Left renal pelvis (tissue), 4 donors: Measurements from ENCODE around the gene PAFAH1B1. TPM values are rescaled to one million over a fixed set of nuclear protein-coding genes. Genes with fewer than 3 reads are reported as not detected.
"Not testable (repeated sequence)": the region's sequence is repeated elsewhere in the genome, so short reads cannot be mapped to it uniquely, and the experiment has no call there.

Source experiments
- DNase-seq, 4 donors: peaks; one replicate each; pipeline ENCODE4 v3.0.0-alpha.2; 2013; ENCODE audit warnings: low read depth in 4 of 4, low spot score in 3 of 4
- polyA plus RNA-seq, 4 donors: library from polyadenylated mRNA; unstranded; fragments of 120-200 nt; gene quantifications; one replicate each; pipeline ENCODE4 v1.2.1, GENCODE V29; 2013; ENCODE audit not compliant: insufficient read length in 4 of 4

Gene PAFAH1B1
- polyA plus RNA-seq, 4 donors: 132 to 143 (median 141) TPM

DNA sequence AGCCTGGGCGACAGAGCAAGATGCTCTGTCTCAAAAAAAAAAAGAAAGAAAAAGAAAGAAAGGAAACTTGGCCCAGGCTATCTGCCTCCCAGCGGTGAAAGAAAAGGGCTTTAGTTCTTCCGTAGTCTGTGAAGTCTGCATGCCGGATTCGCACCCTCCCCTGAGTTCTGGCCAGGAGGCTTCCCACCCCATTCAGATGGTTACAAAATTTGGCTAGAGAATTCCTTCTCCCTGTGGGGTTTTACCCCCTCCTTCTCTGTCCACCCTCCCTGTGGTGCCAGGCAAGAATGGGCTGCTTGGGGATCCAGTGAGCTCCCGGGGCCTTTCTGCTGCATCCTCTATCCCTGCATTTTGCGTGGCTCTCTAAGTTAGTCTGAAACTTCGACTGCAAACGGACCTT is 37.8 kb downstream of the PAFAH1B1 start:
- no peak for DNase-seq

DNA sequence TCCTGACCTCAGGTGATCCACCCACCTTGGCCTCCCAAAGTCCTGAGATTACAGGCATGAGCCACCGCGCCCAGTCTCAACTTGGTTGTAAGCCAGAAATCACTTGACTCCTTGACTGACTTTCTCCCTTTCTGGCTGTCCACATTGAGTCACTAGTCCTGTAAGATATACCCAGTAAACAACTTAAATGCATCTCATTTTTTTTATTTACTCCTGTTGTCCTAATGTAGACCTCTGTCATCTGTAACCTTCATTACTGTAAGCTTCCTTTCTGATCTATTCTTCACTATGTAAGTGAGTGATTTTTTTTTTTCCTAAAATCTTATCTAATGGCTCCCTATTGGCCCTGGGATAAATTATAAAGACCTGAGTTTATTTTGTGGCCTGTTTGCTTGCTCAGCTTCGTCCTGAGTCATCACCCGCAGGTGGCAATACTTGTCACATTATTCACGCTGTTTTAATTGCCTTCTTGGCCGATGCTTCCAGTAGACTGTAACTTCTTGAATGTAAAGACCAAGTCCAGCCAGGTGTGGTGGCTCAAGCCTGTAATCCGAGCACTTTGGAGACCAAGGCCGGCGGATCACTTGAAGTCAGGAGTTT is 41.0 kb downstream of the PAFAH1B1 start:
- DNase-seq: peak in 1 of 4 donors; percentile 6

DNA sequence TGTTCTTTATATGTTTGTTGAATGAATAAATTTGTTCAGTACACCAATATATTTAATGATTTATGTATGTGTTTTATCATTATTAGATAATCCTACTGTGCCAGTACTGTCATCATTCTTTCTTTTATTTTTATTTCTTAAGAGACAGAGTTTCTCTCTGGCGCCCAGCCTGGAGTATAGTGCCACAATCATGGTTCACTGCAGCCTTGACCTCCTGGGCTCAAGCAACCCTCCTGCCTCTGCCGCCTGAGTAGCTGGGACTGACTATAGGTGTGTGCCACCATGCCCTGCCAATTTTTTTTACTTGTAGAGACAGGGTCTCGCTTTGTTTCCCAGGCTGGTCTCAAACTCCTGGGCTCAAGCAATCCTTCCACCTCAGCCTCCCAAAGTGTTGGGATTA is 41.8 kb downstream of the PAFAH1B1 start:
- no peak for DNase-seq

DNA sequence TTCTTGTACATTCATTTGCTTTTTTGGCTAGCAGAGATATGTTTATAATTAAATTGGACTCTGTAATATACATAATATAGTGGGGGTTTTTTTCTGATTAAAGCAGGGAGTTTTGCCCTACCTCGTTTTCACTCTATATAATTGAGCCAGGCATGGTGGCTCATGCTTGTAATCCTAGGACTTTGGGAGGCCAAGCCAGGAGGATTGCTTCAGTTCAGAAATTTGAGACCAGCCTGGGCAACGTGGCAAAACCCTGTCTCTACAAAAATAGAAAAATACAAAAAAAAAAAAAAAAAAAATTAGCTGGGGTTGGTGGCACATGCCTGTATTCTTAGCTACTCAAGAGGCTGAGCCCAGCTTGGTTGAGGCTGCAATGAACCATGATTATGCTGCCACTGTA is 42.2 kb downstream of the PAFAH1B1 start:
- DNase-seq: no peak

DNA sequence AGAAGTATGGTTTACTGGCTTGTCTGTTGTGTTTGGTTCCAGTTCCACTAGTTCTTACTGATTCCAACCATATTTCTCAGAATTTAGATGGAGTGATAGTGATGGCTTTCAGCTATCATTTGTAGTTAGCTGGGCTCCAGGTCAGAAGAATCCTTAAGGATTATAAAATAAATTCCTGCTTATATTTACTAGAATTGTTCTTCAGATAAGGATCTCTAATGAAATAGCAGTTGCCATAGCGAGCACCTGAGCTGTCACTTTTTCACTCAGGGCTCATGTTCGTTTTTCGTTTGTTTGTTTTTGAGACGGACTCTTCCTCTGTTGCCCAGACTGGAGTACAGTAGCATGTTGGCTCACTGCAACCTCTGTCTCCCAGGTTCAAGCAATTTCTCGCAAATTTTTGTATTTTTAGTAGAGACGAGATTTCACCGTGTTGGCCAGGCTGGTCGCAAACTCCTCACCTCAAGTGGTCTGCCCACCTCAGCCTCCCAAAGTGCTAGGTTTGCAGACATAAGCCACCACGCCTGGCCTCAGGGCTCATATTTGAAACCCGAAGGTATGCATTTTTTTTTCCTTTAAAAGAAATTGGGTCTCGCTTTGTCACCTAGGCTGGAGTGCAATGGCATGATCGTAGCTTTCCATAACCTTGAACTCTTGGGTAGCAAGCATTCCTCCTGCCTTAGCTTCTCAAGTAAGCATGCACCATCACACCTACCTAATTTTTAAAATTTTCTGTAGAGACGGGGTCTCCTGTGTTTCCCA is 42.9 kb downstream of the PAFAH1B1 start:
- DNase-seq: no peak

DNA sequence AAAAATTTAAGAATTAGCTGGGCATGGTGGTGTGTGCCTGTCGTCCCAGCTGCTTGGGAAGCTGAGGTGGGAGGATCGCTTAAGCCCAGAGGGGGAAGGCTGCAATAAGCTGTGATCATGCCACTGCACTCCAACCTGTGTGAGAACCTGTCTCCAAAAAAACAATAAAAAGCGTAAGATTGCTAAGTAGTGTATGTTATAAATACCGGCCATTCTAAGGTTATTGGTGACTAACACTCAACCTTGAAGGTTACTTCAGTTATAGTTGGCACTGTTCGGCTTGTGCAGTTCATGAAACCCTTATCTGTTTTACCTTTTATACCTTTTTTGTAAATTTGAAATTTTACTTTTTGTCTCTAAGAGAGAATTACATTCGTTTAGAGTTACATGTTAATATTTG is 44.0 kb downstream of the PAFAH1B1 start:
- DNase-seq: no peak

DNA sequence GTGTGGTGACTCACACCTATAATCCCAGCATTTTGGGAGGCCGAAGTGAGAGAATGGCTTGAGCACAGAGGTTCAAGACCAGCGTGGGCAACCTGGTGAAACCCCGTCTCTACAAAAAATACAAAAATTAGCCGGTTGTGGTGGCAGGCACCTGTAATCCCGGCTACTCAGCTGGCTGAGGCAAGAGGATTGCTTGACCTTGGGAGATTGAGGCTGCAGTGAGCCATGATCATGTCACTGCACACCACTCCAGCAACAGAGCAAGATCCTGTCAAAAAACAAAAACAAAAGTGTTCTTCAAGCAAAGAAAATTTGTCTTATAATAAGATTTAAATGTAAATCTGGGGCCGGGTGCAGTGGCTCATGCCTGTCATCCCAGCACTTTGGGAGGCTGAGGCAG is 51.5 kb downstream of the PAFAH1B1 start:
- no peak for DNase-seq

DNA sequence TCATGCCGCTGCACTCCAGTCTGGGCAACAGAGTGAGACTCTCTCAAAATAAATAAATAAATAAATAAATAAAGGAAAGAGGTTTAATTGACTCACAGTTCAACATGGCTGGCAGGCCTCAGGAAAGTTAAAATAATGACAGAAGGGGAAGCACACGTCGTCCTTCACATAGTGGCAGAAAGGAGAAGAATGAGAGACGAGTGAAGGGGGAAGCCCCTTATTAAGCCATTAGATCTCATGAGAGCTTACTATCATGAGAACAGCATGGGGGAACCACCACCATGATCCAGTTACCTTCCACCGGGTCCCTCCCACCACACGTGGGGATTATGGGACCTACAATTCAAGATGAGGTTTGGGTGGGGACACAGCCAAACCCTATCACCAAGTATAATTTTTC is 54.5 kb downstream of the PAFAH1B1 start:
- no peak for DNase-seq

DNA sequence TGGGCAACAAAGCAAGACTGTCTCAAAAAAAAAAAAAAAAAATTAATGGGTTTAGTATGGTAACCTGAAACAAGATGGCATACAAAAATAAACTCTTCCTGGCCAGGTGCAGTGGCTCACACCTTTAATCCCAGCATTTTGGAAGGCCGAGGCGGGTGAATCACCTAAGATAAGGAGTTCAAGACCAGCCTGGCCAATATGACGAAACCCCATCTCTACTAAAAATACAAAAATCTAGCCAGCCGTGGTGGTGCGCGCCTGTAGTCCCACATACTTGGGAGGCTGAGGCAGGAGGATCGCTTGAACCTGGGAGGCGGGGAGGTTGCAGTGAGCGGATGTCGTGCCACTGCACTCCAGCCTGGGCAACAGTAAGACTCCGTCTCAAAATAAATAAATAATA is 55.7 kb downstream of the PAFAH1B1 start:
- DNase-seq: no peak

DNA sequence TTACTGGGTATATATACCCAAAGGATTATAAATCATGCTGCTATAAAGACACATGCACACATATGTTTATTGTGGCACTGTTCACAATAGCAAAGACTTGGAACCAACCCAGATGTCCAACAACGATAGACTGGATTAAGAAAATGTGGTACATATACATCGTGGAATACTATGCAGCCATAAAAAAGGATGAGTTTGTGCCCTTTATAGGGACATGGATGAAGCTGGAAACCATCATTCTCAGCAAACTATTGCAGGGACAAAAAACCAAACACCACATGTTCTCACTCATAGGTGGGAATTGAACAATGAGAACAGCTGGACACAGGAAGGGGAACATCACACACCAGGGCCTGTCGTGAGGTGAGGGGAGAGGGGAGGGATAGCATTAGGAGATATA is 59.5 kb downstream of the PAFAH1B1 start:
- DNase-seq: not testable (repeated sequence)

DNA sequence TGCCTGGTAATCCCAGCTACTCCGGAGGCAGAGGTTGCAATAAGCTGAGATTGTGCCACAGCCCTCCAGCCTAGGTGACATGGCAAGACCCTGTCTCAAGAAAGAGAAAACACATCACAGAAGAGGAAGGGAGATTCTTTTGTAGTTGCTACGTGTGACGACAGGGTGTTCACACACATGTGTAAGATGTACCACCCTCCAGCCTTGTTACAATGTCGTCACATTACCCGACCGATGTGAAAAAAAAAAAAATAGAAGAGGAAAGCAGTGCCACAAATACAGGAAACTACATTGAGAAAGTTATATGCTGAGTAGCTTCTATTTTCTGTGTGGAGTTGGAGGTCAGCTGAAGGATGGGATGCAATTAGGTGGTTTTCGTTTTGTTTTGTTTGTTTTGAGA is 62.1 kb downstream of the PAFAH1B1 start:
- DNase-seq: no peak

DNA sequence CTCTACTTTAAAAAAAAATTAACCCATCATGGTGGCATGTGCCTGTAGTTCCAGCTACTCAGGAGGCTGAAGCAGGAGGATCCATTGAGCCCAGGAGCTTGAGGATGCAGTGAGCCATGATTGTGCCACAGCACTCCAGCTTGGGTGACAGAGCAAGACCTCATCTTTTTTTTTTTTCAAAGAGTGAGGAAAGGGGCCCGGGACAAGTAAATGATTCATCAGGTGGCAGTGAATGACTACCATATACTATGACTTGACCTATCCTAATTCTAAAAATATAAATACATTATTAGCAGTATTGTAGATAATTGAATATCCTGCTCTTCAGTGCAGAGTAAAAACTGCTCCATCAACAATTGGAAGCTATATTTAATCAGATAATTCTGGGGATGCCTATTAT is 62.8 kb downstream of the PAFAH1B1 start:
- no peak for DNase-seq

DNA sequence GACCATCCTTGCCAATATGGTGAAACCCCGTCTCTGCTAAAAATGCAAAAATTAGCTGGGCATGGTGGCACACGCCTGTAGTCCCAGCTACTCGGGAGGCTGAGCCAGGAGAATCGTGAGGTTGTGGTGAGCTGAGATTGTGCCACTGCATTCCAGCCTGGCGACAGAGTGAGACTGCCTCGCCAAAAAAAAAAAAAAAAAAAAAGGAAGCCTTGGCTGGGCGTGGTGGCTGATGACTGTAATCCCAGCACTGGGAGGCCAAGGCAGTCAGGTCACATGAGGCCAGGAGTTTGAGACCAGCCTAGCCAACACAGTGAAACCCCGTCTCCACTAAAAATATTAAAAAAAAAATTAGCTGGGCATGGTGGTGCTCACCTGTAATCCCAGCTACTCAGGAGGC is 65.9 kb downstream of the PAFAH1B1 start:
- DNase-seq: not testable (repeated sequence)

DNA sequence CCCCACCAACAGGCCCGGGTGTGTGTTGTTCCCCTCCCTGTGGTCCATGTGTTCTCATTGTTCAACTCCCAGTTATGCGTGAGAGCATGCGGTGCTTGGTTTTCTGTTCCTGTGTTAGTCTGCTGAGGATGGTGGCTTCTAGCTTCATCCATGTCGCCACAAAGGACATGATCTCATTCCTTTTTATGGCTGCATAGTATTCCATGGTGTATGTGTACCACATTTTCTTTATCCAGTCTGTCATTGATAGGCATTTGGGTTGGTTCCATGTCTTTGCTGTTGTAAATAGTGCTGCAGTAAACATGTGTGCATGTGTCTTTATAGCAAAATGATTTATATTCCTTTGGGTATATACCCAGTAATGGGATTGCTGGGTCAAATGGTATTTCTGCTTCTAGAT is 67.0 kb downstream of the PAFAH1B1 start:
- not testable (repeated sequence) for DNase-seq

DNA sequence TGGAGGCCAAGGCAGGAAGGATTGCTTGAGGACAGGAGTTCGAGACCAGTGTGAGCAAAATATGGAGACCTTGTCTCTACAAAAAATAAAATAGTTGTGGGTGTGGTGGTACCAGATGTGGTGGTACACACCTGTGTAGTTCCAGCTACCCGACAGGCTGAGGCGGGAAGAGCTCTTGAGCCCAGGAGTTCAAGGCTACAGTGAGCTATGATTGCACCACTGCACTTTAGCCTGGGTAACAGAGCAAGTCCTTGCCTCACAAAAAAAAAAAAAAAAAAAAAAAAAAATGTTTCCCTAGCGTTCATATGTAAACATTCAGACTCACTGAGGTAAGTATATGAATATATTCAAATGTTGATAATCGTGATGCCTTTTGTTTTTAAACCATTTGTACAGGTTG is 78.6 kb downstream of the PAFAH1B1 start:
- no peak for DNase-seq

DNA sequence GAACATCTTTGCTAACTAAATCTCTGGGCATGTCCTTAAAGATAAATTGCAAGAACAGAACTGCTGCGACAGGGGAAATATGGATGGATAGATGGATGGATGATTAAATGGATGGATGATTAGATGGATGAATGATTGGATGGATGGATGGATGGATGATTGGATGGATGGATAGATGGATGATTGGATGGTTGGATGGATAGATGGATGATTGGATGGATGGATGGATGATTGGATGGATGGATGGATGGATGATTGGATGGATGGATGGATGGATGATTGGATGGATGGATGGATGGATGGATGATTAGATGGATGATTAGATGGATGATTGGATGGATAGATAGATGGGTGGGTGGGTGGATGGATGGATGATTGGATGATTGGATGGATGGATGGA is 85.8 kb downstream of the PAFAH1B1 start:
- DNase-seq: not testable (repeated sequence)

DNA sequence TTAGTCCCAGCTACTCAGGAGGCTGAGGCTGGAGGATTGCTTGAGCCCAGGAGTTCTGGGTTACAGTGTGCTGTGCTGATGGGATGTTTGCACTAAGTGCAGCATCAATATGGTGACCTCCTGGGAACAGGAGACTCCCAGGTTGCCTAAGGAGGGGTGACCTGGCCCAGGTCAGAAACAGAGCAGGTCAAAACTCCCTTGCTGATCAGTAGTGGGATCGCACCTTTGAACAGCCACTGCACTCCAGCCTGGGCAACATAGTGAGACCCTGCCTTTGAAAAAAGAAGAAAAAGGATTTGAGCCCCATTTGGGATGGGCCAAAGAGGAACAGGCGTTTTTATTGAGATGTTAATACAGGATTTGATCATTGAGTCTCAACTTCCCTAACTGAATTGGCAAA is 87.5 kb downstream of the PAFAH1B1 start:
- DNase-seq: no peak

DNA sequence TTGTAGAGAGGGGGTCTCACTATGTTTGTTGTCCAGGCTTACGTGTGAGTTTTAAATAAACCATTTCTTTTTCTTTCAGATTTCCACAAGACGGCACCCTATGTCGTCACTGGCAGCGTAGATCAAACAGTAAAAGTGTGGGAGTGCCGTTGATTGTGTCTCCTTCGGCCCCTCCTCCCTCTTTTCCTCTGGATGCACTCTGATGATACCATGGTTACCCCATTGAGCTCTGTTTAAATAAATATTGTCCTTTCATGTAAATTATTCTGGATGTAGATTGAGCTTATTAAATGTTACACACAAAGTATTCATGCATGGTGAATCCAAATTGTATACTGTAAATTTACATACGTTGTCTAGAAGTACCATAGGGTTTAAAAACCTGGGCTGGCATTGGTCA is 88.2 kb downstream of the PAFAH1B1 start:
- no peak for DNase-seq

DNA sequence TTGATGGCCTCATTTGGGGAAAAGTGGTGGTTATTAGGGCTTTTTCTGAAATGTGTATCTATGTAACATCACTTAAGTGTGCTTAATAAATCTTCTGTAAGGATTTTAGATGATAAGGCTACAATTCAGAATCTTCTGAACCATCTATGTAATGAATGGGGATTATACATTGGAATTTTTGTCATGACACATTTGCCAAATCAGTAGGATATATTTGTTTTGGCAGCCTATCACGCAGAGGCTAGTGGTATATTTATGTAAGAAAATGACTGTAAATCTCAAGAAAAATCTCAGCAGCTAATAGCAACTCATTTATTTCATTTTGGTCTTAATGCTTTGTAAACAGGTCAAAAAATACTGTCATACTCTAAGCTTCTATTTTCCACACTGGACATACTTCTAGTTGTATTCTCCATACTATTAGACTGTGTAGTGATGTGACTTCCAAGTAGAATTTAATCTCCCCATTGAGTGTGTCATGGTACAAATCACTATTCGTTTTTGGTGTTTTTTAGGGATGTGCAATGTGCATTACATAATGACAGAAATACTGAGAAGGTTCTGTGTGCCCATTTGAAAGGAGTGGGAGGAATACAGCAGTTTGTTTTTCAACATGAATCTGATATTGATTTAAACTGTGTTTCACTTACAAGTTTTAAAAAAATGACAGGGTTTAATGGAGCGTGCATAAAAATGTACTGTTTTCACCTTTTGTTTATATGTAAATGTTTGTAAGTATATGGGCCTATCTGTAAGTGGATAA is 88.9 kb downstream of the PAFAH1B1 start:
- no peak for DNase-seq

DNA sequence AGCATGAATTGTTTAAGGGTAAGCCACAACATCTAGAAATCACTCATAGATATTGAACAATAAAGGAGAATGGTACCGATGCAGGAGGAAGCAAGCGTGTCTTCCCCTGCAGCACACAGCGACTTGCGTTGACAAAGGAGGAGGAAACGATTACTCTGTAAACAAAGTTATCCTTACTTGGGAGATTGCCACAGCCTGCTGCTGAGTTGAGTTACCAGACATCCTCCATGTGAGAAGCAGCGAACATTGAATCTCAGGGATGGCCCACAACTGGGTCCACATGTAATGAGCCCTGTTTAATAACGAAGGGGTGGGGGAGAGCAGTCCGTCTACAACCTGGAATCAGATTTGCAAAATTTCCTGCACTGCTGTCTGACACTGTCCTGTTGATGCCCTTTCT is 90.5 kb downstream of the PAFAH1B1 start:
- DNase-seq: no peak

DNA sequence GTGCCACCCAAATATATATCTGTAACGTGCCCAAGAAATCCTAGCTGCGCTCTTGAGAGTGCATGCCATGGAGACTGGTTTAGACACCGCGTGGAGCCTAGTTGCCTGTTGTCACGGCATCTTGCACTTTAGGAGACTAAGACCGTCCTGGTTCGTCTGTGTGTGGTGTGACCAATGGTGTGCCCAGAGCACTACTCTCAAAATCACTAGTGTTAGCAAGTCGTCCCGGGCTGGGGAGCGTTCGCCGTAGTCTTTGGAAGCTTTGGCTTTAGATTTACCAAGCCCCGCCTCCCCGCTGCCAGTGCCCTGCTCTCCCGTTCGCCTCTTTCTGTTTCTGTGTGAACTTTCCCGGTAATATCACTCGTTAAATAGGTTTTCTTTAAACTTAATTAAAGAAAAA is 91.1 kb downstream of the PAFAH1B1 start:
- DNase-seq: no peak

DNA sequence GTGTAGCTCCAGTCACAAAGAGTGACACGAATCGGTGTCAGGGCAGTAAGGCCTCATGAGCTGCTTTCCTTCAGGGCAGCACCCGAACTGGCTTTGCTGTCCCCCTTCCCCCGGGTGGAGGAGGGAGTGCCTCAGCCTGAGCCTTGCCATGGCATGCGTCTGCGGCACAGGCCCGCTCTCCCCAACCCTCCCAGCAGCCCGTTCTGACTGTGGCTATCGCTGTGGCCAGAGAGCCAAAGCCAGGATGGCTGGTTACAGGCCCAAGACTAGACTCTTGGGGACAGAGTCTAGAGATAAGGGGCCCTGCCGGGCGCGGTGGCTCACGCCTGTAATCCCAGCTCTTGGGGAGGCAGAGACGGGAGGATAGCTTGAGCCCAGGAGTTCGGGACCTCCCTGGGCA is 92.2 kb downstream of the PAFAH1B1 start:
- DNase-seq: no peak
